ENCODE results near the gene CKMT1A. TPM values are rescaled to one million over a fixed set of nuclear protein-coding genes. Genes with fewer than 3 reads are reported as not detected.
"Not testable (repeated sequence)": the region's sequence is repeated elsewhere in the genome, so short reads cannot be mapped to it uniquely, and the experiment has no call there.

CKMT1A gene
- not detected in 2 replicates for total RNA-seq (ENCODE audit: low replicate concordance)

DNA sequence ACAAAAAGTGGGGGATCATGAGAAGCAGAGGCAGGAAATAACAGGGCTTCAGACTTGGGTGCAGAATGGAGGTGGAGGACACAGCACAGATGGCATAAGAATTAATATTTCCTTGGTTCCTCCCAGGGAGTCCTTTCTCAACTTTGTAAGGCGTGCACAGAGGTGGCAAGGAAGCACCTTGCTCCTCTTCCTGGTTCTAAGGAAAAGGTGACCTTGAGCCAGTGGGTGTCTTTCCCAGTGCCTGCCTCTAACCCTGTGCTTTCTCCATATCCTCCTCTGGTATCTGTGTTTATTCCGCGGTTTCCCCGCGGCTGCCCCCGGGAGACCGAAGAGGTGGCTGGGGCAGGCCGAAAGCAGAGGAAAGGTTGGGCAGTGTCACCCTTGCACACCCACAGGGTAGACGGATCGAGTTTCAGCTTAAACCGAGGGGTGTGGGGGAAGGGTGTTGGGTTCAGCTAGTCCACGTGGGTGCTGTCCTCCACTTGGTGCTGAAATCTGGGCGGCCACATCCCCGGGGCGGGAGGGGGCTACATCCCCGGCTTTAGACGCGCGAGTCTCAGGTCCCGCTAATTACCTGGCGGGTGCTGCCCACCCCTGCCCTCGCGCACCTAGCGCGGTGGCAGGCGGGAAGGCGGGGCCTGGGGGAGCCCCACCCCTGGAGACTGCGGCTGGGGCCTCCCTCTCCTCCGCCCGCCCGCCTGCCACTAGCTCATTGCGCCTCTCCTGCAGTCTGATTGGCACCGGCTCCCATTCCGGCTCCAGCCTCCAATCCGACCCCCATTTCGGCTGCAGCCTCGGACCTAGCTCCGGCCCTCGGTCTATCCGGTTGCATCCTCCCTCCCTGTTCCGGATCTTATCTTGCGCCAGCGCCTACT lies at the start of gene CKMT1A:
TSS of gene CKMT1A (plus strand) at position 712 of the 875 bp plus-strand sequence. CDS start 192 bp downstream, outside the sequence.
- DNase-seq (ENCODE audit: low read depth); H3K4me3 ChIP-seq (ENCODE audit: low read depth, low read length): not testable (repeated sequence)

GRCh38 chr15:43648649-43649429 lies 44.8 kb upstream of the CKMT1A start, which contains the start of gene CATSPER2:
Gene CATSPER2, minus strand, starts transcription at chr15:43648844. Its CDS starts 783 bp downstream, at chr15:43648061.
- H3K4me3 ChIP-seq (ENCODE audit: low read depth, low read length): no peak within 1 kb of the TSS
- TF ChIP-seq CTCF (IDR thresholded peaks at IDR 0.05; ENCODE audit: insufficient read depth, low read length): no peak

DNA sequence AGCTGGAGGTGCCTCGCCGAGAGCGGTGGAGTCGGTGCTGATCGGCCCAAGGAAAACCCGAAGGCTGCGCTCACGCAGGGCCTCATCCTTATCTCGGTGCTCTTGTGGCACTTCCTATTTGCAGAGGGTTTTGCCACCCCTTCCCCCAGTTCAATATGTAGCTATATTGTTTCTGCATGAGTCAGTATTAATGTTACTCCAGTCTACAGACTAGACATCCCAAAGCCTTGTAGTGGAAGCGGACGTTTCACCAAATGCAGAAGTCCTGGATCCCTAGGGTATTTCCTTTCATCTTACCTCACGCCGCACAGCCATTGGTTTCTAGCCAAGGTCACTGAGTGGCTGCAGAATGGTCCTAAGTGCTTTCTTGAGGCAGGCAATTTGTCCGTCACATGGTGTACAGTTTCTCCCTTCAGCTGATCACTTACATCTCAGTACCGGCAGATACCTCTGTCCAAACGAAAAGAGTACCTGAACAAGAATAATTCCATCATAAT lies 44.2 kb upstream of the CKMT1A start:
- DNase-seq (ENCODE audit: low read depth); H3K4me3 ChIP-seq (ENCODE audit: low read depth, low read length): not testable (repeated sequence)

More at GRCh38 chr15:43648649-43649429, 44.8 kb upstream of the CKMT1A start, which contains the start of gene CATSPER2:
- DNase-seq (ENCODE audit: low read depth): no peak

DNA sequence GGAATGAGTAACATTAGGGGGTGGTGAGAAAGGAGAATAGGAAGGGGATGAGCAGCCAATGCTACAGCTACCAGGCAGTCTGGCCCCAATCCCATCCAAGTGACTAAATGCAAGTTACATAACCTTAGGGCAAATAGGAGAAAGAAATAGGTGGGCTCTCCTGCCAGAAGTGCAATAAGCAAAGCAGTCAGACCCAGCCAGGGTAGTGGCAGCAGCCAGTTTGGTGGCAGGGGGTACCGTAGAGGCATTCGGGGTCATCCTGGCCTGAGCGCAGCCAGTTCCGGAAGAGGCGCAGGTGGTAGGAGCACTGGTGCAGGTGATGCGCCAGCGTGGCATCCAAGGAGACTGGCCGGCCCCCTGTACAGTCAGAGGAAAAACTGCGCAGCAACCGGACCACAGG lies 33.9 kb upstream of the CKMT1A start:
- H3K4me3 ChIP-seq (ENCODE audit: low read depth, low read length); DNase-seq (ENCODE audit: low read depth): not testable (repeated sequence)

DNA sequence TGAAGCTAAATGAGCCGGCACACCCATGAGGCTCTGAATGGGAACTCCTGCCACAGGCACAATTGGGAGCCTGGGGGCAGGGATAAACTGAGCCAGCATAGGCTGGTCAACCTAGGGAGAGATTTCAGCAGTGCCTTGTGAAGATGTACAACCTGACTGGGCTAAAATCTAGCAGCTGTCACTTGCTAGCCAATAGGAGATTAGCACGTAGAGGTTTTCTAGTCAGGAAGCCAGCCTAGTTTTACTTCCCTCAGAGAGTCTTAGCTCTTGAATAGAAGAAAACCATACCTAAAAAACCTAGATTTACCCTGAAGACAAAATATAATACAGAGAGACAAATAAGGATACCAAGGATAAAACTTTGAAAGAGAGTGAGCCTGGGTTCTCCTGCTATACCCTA lies 31.4 kb upstream of the CKMT1A start:
- DNase-seq (ENCODE audit: low read depth); H3K4me3 ChIP-seq (ENCODE audit: low read depth, low read length): not testable (repeated sequence)

DNA sequence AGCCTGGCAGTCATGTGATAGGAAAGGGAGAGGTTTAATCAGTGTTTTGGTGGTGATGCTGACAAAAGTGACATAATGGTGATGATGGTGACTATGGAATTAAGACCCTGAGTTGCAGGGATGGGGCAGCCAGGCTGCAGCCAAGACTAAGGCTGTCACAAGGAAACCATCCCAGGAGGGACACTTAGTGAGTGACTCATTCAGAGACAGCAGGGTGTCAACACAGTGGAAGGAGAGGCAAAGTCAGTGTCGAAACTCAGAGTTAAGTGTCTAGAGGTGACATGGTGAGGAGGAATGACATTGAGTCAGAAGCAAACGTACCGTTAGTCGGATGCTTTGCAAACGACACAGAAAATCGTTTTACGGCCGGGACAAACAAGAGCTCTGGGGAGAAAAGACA lies 30.3 kb upstream of the CKMT1A start:
- DNase-seq (ENCODE audit: low read depth); H3K4me3 ChIP-seq (ENCODE audit: low read depth, low read length): not testable (repeated sequence)

- not testable (repeated sequence) for DNase-seq (ENCODE audit: low read depth); H3K4me3 ChIP-seq (ENCODE audit: low read depth, low read length)
These were observed 27.5 kb upstream of the CKMT1A start for GRCh38 chr15:43666177-43666576.

DNA sequence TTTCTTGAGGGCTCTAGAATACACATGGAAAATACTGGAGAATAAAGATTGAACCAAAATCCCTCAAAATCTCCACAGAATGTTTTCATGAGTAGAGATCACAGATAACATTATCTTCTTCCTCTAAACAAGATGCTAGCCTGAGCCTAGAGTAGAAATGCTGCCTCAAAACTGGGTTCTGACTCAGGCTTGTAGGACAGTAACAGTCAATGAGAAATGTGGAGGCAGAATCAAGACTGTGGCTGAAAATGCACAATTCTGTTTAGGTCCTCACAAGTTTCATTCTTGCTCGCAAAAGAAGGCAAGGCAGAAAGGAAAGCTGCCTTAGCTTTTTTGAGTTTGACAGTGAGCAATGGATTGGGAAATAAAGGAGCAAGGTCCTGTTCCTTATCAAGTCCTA lies 19.5 kb upstream of the CKMT1A start:
- not testable (repeated sequence) for H3K4me3 ChIP-seq (ENCODE audit: low read depth, low read length); DNase-seq (ENCODE audit: low read depth)

- DNase-seq (ENCODE audit: low read depth); H3K4me3 ChIP-seq (ENCODE audit: low read depth, low read length): not testable (repeated sequence)
These were observed 3.9 kb upstream of the CKMT1A start for GRCh38 chr15:43689604-43690301.

- not testable (repeated sequence) for DNase-seq (ENCODE audit: low read depth); H3K4me3 ChIP-seq (ENCODE audit: low read depth, low read length)
These were observed 980 bp upstream of the CKMT1A start for GRCh38 chr15:43692679-43693078.

GRCh38 chr15:43702174-43702573 lies 8.5 kb downstream of the CKMT1A start:
- no peak for DNase-seq (ENCODE audit: low read depth)
- H3K4me3 ChIP-seq (ENCODE audit: low read depth, low read length): no peak overlapping the region
- no peak for TF ChIP-seq CTCF (IDR thresholded peaks at IDR 0.05; ENCODE audit: insufficient read depth, low read length)
